Caco-2 (cell line): ENCODE results near the gene CACNA2D4. TPM values are rescaled to one million over a fixed set of nuclear protein-coding genes. Genes with fewer than 3 reads are reported as not detected.

Experiments used
- BruUV-seq: library from RNA; stranded (reverse); fragments of 400-500 nt; replicated peaks from 2 replicates; lab custom pipeline; 2021; lab: Mats Ljungman, UMichigan
- CTCF ChIA-PET: fragments of 300-600 bp; sonication (Branson Sonifier 250); formaldehyde crosslinking; loops from one replicate; lab custom pipeline; 2022; ENCODE audit warnings: antibody characterized with exemption; lab: Charles Lee
- POLR2A ChIA-PET: fragments of 300-600 bp; sonication (Branson Sonifier 250); formaldehyde crosslinking; loops from one replicate; lab custom pipeline; 2022; ENCODE audit warnings: antibody characterized with exemption; lab: Charles Lee
- DNase-seq, 2 experiments: peaks; one replicate each; pipeline versions ENCODE4 v3.0.0 to v3.0.0-alpha.2; 2020 to 2022
- H3K27me3 ChIP-seq: replicated peaks from 2 replicates; pipeline ENCODE4 v1.6.0; 2011; ENCODE audit warnings: low read length; ENCODE audit not compliant: control insufficient read depth, insufficient read depth
- H3K36me3 ChIP-seq: 2 replicates; pipeline ENCODE4 v1.5.1; 2011; ENCODE audit warnings: low read length; ENCODE audit not compliant: control insufficient read depth, insufficient read depth
- H3K4me1 ChIP-seq: fragments of 250-450 bp; sonication (Bioruptor Pico); 2 replicates; pipeline ENCODE4 v1.5.1; 2020; ENCODE audit warnings: mild to moderate bottlenecking
- H3K4me3 ChIP-seq: 2 replicates; pipeline ENCODE4 v1.5.1; 2011; ENCODE audit warnings: low read depth, mild to moderate bottlenecking, control low read depth, low read length
- H3K9me3 ChIP-seq: fragments of 250-450 bp; sonication (Bioruptor Pico); 2 replicates; pipeline ENCODE4 v1.5.1; 2020; ENCODE audit warnings: mild to moderate bottlenecking, moderate library complexity
- H3K27ac Mint-ChIP-seq: one replicate; pipeline ENCODE4 v1.8.0; 2022; ENCODE audit warnings: mixed read lengths; ENCODE audit not compliant: unreplicated experiment
- H3K27me3 Mint-ChIP-seq: one replicate; pipeline ENCODE4 v1.8.0; 2022; ENCODE audit warnings: mixed read lengths; ENCODE audit not compliant: insufficient read depth, unreplicated experiment
- H3K36me3 Mint-ChIP-seq: one replicate; pipeline ENCODE4 v1.8.0; 2022; ENCODE audit warnings: mild to moderate bottlenecking, mixed read lengths; ENCODE audit not compliant: insufficient read depth, unreplicated experiment
- H3K4me1 Mint-ChIP-seq: one replicate; pipeline ENCODE4 v1.8.0; 2022; ENCODE audit warnings: low read depth, mixed read lengths; ENCODE audit not compliant: unreplicated experiment
- H3K4me3 Mint-ChIP-seq: one replicate; pipeline ENCODE4 v1.8.0; 2022; ENCODE audit warnings: mild to moderate bottlenecking, moderate library complexity, mixed read lengths; ENCODE audit not compliant: unreplicated experiment
- H3K9me3 Mint-ChIP-seq: one replicate; pipeline ENCODE4 v1.8.0; 2022; ENCODE audit warnings: mixed read lengths; ENCODE audit not compliant: unreplicated experiment
- intact Hi-C: fragments of 100-400 bp; cut with micrococcal nuclease; formaldehyde crosslinking; loops from one replicate; pipeline ENCODE4 v1.10.0; 2022; ENCODE audit not compliant: unreplicated experiment
- total RNA-seq: library from RNA; stranded (reverse); gene quantifications from 2 replicates; pipeline ENCODE4 v1.2.3, GENCODE V29; 2022
- TF ChIP-seq, protein P1 (sequence below), 2 experiments: fragments of 200-600 bp in 1 of 2; IDR thresholded peaks; 1 replicate in 1 of 2; 2 replicates in 1 of 2; pipeline versions ENCODE4 v1.5.1 to v1.8.0; 2011 to 2022; ENCODE audit warnings: antibody characterized with exemption in 1 of 2, control low read depth in 1 of 2, inconsistent platforms in 1 of 2, low read depth in 1 of 2, low read length in 1 of 2, mild to moderate bottlenecking in 1 of 2, moderate library complexity in 1 of 2; ENCODE audit not compliant: insufficient read depth in 1 of 2, severe bottlenecking in 1 of 2, unreplicated experiment in 1 of 2

The CACNA2D4 gene
- total RNA-seq, 1 experiment from 2014 or later = 2.2 TPM

DNA sequence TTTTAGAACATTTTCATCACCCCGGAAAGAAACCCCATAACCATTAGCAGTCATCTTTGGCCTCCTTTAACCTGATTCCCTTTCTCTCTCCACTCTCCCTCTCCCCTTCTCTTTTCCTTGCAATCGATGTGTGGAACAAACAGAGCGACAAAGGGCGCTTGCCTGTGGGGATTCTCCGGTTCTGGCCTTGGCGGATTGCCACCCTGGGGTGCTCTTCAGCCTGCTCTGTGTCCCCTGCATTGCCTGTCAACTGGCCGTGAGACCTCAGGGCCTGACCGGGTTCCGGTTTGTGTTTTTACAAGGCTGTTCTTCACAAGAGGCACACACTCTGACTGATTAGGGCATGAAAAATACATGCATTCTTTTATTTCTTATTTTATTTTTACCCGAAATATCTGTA, 70.3 kb downstream of the CACNA2D4 start:
- peaks cover 31% of the 10 kb centered on the region for H3K27me3 Mint-ChIP-seq
- H3K27ac Mint-ChIP-seq = no peak overlapping the region
- H3K36me3 ChIP-seq = no peaks in the 10 kb centered on the region
- H3K4me1 ChIP-seq = no peaks in the 10 kb centered on the region
- no peaks in the 10 kb centered on the region; the same call in 1 of the 2 replicates for H3K27me3 ChIP-seq
- H3K4me3 ChIP-seq = no peak overlapping the region
- H3K36me3 Mint-ChIP-seq = no peaks in the 10 kb centered on the region
- H3K4me1 Mint-ChIP-seq = no peaks in the 10 kb centered on the region
- ChIA-PET CTCF (no interaction called here), POLR2A (no interaction called here)
- BruUV-seq = no TSS peak
- no peak overlapping the region for H3K4me3 Mint-ChIP-seq
- H3K9me3 ChIP-seq = no peaks in the 10 kb centered on the region
- TF ChIP-seq, protein P1, sequence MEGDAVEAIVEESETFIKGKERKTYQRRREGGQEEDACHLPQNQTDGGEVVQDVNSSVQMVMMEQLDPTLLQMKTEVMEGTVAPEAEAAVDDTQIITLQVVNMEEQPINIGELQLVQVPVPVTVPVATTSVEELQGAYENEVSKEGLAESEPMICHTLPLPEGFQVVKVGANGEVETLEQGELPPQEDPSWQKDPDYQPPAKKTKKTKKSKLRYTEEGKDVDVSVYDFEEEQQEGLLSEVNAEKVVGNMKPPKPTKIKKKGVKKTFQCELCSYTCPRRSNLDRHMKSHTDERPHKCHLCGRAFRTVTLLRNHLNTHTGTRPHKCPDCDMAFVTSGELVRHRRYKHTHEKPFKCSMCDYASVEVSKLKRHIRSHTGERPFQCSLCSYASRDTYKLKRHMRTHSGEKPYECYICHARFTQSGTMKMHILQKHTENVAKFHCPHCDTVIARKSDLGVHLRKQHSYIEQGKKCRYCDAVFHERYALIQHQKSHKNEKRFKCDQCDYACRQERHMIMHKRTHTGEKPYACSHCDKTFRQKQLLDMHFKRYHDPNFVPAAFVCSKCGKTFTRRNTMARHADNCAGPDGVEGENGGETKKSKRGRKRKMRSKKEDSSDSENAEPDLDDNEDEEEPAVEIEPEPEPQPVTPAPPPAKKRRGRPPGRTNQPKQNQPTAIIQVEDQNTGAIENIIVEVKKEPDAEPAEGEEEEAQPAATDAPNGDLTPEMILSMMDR (IDR thresholded peaks at IDR 0.05; ENCODE audit: insufficient read depth in 1 of 2, low read depth in 1 of 2, low read length in 1 of 2, severe bottlenecking in 1 of 2, unreplicated experiment in 1 of 2) = no peak
- DNase-seq = peak in 1 of 2 experiments; percentile 9
- intact Hi-C loops = no loop called here
- H3K9me3 Mint-ChIP-seq = no peaks in the 10 kb centered on the region

DNA sequence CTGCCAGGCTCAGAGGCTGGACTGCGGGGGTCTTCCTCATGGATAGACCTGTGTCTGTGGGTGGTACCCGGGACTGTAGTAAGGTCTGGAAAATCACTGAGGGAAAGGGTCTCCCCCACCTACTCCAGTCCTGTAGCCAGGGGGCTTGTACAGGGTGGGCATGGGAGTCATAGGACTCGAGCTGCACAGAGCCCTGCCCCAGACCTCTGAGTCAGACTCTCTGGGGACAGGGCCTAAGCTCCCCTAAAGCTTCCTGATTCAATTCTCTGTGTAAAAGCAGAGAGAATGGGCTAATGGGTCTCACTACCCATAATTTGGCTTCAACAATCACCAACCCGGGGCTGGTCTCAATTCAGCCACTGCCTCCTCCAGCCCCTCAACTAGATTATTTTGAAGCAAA, 71.0 kb downstream of the CACNA2D4 start:
- Mint-ChIP-seq H3K27ac (no peak overlapping the region), H3K9me3 (no peaks in the 10 kb centered on the region), H3K4me3 (no peak overlapping the region), H3K4me1 (no peaks in the 10 kb centered on the region), H3K27me3 (peaks cover 31% of the 10 kb centered on the region), H3K36me3 (no peaks in the 10 kb centered on the region)
- DNase-seq = peak in 1 of 2 experiments; percentile 26
- POLR2A ChIA-PET = no interaction called here
- intact Hi-C loops = no loop called here
- Histone ChIP-seq H3K36me3 (no peaks in the 10 kb centered on the region), H3K4me1 (no peaks in the 10 kb centered on the region), H3K4me3 (no peak overlapping the region), H3K27me3 (no peaks in the 10 kb centered on the region; the same call in 1 of the 2 replicates), H3K9me3 (no peaks in the 10 kb centered on the region)
- CTCF ChIA-PET = no interaction called here
- TF ChIP-seq, protein P1 (IDR thresholded peaks at IDR 0.05; ENCODE audit: insufficient read depth in 1 of 2, low read depth in 1 of 2, low read length in 1 of 2, severe bottlenecking in 1 of 2, unreplicated experiment in 1 of 2) = no peak
- no TSS peak for BruUV-seq

DNA sequence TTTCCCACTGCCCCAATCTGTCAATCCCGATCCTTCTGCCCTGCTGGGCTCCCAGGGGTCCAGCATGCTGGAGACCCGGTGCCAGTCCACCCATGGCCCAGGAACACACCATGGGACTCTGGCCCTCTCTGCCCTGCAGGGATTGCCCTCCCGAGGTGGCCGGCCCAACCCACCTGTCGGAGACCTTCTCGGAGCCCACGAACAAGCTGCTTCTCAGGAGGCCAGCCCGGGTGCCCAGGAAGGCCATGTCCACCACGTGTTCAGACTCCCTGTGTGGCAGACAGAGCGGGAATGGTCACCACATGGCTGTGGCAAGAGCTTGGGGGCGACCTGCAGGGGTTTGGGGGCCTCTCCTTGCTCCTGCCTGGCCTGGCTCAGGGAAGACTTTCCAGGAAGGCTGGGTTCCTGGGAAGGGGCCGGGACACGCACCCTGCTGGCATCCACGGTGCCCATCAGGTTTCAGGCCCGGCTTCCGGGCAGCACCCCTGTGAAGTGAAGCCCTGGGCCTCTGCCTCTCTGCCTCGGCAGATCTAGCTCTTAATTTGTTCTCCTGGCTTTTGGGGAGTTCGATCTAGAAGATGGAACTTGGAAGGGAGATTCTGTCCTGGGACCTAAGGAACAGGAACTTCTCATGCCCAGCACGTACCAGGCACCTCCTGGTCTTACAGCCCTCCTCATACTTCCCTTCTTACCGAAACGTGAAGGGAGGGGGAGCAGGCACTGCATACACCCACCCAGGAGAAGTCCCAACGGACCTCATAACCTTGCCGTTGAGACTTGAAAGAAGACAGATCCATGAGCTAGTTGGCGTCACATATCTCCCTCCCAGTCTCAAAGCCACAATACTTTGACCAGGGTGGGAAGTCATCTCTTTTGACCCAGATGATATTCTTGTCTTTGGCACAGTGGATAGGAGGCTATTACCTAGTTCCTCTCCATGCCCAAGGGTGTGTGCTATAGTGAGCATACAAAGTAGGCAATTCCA, 71.7 kb downstream of the CACNA2D4 start:
- no peak overlapping the region for H3K4me3 ChIP-seq
- Mint-ChIP-seq H3K9me3 (no peaks in the 10 kb centered on the region), H3K4me3 (no peak overlapping the region), H3K36me3 (no peaks in the 10 kb centered on the region), H3K4me1 (no peaks in the 10 kb centered on the region), H3K27me3 (peaks cover 30% of the 10 kb centered on the region), H3K27ac (no peak overlapping the region)
- no peaks in the 10 kb centered on the region for H3K4me1 ChIP-seq
- H3K27me3 ChIP-seq = no peaks in the 10 kb centered on the region; the same call in 1 of the 2 replicates
- ChIA-PET CTCF (no interaction called here), POLR2A (no interaction called here)
- no peaks in the 10 kb centered on the region for H3K9me3 ChIP-seq
- TF ChIP-seq, protein P1 (IDR thresholded peaks at IDR 0.05; ENCODE audit: insufficient read depth in 1 of 2, low read depth in 1 of 2, low read length in 1 of 2, severe bottlenecking in 1 of 2, unreplicated experiment in 1 of 2) = no peak
- intact Hi-C loops = no loop called here
- H3K36me3 ChIP-seq = no peaks in the 10 kb centered on the region
- DNase-seq = peak in 1 of 2 experiments; percentile 33
- BruUV-seq = no TSS peak
